Measurements from ENCODE around the gene DALRD3. TPM values are rescaled to one million over a fixed set of nuclear protein-coding genes. Genes with fewer than 3 reads are reported as not detected.

Gene DALRD3
- total and polyA plus RNA-seq, 2 experiments from 2014 or later = 31.0 to 57.7 TPM

DNA sequence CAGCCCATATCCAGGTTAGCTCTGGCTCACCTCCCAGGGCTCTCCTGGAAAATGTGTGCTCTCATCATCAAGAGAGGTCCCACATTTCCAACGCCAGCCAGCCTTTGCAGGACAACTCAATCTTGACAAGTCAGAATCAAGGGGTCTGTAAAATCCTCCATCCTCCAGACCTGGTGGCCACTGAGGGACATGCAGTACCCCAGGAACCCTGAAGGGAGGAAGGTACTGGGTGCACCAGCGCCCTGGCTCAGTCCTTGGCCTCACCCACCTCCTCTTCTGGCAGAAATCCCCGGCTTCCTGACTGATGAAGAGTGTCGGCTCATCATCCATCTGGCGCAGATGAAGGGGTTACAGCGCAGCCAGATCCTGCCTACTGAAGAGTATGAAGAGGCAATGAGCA is 17.2 kb downstream of the DALRD3 start:
- Mint-ChIP-seq H3K27ac (no peak overlapping the region), H3K9me3 (no peaks in the 10 kb centered on the region), H3K27me3 (ENCODE audit: insufficient read depth, low read depth, poor library complexity) (peaks cover 4% of the 10 kb centered on the region), H3K4me1 (peaks cover 23% of the 10 kb centered on the region), H3K4me3 (no peak overlapping the region), H3K36me3 (ENCODE audit: low read depth) (no peaks in the 10 kb centered on the region; the same call in 2 of the 3 replicates)
- Histone ChIP-seq H3K79me2 (replicated peaks; ENCODE audit: insufficient read depth) (no peaks in the 10 kb centered on the region), H3K9me2 (ENCODE audit: insufficient read depth) (no peaks in the 10 kb centered on the region; the same call in 1 of the 2 replicates), H3K27me3 (ENCODE audit: insufficient read depth) (no peaks in the 10 kb centered on the region), H3K4me3 (no peak overlapping the region), H3K4me1 (ENCODE audit: insufficient read depth) (peaks cover 11% of the 10 kb centered on the region), H3K4me2 (no peak overlapping the region), H3F3A (replicated peaks; ENCODE audit: low read depth) (0 out of 2 replicates have a peak, but pooled peaks cover under 1% of the 10 kb centered on the region), H4K20me1 (replicated peaks; ENCODE audit: insufficient read depth) (no peaks in the 10 kb centered on the region; the same call in 1 of the 2 replicates), H3K27ac (ENCODE audit: low read depth) (no peak overlapping the region), H2AFZ (no peak overlapping the region), H3K36me3 (ENCODE audit: insufficient read depth) (no peaks in the 10 kb centered on the region)
- TF ChIP-seq CREB1 (CRISPR knock-in tag; IDR thresholded peaks at IDR 0.05; ENCODE audit: low read depth) (no peak), STAT1 (IDR thresholded peaks at IDR 0.05; ENCODE audit: unreplicated experiment) (no peak)
- TF ChIP-seq, protein P1, sequence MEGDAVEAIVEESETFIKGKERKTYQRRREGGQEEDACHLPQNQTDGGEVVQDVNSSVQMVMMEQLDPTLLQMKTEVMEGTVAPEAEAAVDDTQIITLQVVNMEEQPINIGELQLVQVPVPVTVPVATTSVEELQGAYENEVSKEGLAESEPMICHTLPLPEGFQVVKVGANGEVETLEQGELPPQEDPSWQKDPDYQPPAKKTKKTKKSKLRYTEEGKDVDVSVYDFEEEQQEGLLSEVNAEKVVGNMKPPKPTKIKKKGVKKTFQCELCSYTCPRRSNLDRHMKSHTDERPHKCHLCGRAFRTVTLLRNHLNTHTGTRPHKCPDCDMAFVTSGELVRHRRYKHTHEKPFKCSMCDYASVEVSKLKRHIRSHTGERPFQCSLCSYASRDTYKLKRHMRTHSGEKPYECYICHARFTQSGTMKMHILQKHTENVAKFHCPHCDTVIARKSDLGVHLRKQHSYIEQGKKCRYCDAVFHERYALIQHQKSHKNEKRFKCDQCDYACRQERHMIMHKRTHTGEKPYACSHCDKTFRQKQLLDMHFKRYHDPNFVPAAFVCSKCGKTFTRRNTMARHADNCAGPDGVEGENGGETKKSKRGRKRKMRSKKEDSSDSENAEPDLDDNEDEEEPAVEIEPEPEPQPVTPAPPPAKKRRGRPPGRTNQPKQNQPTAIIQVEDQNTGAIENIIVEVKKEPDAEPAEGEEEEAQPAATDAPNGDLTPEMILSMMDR (conservative IDR thresholded peaks at IDR 0.05; ENCODE audit: low read depth in 2 of 2) = no peak; a peak in 1 of 4 replicates
- DNase-seq (ENCODE audit: low spot score) = no peak
- ATAC-seq = peak; percentile 17; the same call in 2 of the 3 replicates

DNA sequence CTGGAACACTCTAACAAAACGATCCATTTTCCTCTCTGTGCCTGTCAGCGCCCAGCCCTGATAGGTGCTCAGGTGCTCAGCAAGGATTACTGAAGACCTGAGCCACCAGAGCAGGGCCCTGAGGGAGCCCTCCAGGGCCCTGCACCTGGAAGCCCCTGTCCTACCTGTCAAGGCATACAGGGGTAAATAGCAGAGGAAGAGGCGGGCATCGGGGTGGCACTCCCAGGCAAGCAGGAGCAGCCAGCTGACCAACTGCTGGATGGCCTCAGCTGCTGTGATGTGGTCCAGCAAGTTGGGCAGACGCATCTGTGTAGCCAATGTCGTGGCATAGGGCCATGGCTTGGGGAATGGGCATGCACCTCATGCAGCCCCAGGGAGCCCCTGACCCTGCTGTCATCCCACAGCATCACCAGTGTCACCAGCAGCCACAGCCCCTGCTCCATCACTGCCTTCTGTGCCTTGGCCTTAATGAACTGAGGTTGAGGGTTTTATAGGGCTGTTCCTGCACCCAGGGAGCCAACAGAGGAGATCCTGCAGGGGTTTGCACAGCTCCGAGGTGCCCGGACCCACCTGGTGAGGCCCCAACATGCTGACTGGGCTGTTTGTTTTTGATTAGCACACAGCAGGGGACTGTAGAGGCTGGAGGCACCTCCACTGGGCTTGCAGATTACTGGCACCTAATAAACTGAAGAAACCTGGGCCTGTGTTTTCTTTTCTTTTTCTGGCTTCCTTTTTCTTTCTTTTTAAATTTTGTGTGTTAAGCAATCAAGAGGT is 19.1 kb downstream of the DALRD3 start:
- no peaks in the 10 kb centered on the region for H3K79me2 ChIP-seq (replicated peaks; ENCODE audit: insufficient read depth)
- H3K4me3 ChIP-seq = 0 out of 2 replicates have a peak overlapping the region, but pooled peaks have one; percentile 20
- H3K9me2 ChIP-seq (ENCODE audit: insufficient read depth) = no peaks in the 10 kb centered on the region; the same call in 1 of the 2 replicates
- no peak for DNase-seq (ENCODE audit: low spot score)
- no peak for TF ChIP-seq NANOG (IDR thresholded peaks at IDR 0.05; ENCODE audit: borderline replicate concordance)
- TF ChIP-seq EZH2 (IDR thresholded peaks at IDR 0.05; ENCODE audit: low read depth, unreplicated experiment) = no peak
- TF ChIP-seq, protein P1 (conservative IDR thresholded peaks at IDR 0.05; ENCODE audit: low read depth in 2 of 2) = no peak
- TF ChIP-seq, protein P2, sequence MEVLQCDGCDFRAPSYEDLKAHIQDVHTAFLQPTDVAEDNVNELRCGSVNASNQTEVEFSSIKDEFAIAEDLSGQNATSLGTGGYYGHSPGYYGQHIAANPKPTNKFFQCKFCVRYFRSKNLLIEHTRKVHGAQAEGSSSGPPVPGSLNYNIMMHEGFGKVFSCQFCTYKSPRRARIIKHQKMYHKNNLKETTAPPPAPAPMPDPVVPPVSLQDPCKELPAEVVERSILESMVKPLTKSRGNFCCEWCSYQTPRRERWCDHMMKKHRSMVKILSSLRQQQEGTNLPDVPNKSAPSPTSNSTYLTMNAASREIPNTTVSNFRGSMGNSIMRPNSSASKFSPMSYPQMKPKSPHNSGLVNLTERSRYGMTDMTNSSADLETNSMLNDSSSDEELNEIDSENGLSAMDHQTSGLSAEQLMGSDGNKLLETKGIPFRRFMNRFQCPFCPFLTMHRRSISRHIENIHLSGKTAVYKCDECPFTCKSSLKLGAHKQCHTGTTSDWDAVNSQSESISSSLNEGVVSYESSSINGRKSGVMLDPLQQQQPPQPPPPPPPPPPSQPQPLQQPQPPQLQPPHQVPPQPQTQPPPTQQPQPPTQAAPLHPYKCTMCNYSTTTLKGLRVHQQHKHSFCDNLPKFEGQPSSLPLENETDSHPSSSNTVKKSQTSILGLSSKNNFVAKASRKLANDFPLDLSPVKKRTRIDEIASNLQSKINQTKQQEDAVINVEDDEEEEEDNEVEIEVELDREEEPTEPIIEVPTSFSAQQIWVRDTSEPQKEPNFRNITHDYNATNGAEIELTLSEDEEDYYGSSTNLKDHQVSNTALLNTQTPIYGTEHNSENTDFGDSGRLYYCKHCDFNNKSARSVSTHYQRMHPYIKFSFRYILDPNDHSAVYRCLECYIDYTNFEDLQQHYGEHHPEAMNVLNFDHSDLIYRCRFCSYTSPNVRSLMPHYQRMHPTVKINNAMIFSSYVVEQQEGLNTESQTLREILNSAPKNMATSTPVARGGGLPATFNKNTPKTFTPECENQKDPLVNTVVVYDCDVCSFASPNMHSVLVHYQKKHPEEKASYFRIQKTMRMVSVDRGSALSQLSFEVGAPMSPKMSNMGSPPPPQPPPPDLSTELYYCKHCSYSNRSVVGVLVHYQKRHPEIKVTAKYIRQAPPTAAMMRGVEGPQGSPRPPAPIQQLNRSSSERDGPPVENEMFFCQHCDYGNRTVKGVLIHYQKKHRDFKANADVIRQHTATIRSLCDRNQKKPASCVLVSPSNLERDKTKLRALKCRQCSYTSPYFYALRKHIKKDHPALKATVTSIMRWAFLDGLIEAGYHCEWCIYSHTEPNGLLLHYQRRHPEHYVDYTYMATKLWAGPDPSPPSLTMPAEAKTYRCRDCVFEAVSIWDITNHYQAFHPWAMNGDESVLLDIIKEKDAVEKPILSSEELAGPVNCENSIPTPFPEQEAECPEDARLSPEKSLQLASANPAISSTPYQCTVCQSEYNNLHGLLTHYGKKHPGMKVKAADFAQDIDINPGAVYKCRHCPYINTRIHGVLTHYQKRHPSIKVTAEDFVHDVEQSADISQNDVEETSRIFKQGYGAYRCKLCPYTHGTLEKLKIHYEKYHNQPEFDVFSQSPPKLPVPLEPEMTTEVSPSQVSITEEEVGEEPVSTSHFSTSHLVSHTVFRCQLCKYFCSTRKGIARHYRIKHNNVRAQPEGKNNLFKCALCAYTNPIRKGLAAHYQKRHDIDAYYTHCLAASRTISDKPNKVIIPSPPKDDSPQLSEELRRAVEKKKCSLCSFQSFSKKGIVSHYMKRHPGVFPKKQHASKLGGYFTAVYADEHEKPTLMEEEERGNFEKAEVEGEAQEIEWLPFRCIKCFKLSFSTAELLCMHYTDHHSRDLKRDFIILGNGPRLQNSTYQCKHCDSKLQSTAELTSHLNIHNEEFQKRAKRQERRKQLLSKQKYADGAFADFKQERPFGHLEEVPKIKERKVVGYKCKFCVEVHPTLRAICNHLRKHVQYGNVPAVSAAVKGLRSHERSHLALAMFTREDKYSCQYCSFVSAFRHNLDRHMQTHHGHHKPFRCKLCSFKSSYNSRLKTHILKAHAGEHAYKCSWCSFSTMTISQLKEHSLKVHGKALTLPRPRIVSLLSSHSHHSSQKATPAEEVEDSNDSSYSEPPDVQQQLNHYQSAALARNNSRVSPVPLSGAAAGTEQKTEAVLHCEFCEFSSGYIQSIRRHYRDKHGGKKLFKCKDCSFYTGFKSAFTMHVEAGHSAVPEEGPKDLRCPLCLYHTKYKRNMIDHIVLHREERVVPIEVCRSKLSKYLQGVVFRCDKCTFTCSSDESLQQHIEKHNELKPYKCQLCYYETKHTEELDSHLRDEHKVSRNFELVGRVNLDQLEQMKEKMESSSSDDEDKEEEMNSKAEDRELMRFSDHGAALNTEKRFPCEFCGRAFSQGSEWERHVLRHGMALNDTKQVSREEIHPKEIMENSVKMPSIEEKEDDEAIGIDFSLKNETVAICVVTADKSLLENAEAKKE (CRISPR knock-in tag; IDR thresholded peaks at IDR 0.05) = no peak
- TF ChIP-seq, protein P3, sequence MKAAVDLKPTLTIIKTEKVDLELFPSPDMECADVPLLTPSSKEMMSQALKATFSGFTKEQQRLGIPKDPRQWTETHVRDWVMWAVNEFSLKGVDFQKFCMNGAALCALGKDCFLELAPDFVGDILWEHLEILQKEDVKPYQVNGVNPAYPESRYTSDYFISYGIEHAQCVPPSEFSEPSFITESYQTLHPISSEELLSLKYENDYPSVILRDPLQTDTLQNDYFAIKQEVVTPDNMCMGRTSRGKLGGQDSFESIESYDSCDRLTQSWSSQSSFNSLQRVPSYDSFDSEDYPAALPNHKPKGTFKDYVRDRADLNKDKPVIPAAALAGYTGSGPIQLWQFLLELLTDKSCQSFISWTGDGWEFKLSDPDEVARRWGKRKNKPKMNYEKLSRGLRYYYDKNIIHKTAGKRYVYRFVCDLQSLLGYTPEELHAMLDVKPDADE (IDR thresholded peaks at IDR 0.05) = no peak
- TF ChIP-seq CREB1 (CRISPR knock-in tag; IDR thresholded peaks at IDR 0.05; ENCODE audit: low read depth) = no peak
- peaks cover 10% of the 10 kb centered on the region for H3K4me1 ChIP-seq (ENCODE audit: insufficient read depth)
- no peak overlapping the region for H2AFZ ChIP-seq
- H3K36me3 Mint-ChIP-seq (ENCODE audit: low read depth) = peaks cover 9% of the 10 kb centered on the region
- H4K20me1 ChIP-seq (replicated peaks; ENCODE audit: insufficient read depth) = no peaks in the 10 kb centered on the region; the same call in 1 of the 2 replicates
- peak overlapping the region; percentile 32; the same call in 2 of the 3 replicates for H3K4me3 Mint-ChIP-seq
- peaks cover 11% of the 10 kb centered on the region for H3K27me3 Mint-ChIP-seq (ENCODE audit: insufficient read depth, low read depth, poor library complexity)
- H3K27ac ChIP-seq (ENCODE audit: low read depth) = no peak overlapping the region
- peak overlapping the region; percentile 66 for H3K4me2 ChIP-seq
- H3K9me3 Mint-ChIP-seq = no peaks in the 10 kb centered on the region
- peaks cover 23% of the 10 kb centered on the region for H3K4me1 Mint-ChIP-seq
- H3K36me3 ChIP-seq (ENCODE audit: insufficient read depth) = no peaks in the 10 kb centered on the region
- peak; percentile 47 for ATAC-seq
- H3F3A ChIP-seq (replicated peaks; ENCODE audit: low read depth) = no peaks in the 10 kb centered on the region
- H3K27ac Mint-ChIP-seq = 0 out of 2 replicates have a peak overlapping the region, but pooled peaks have one; percentile 6
- no peaks in the 10 kb centered on the region for H3K27me3 ChIP-seq (ENCODE audit: insufficient read depth)

Measured in GM23338 (cell line).